ENCODE measurements around the gene ARPC4.

DNA sequence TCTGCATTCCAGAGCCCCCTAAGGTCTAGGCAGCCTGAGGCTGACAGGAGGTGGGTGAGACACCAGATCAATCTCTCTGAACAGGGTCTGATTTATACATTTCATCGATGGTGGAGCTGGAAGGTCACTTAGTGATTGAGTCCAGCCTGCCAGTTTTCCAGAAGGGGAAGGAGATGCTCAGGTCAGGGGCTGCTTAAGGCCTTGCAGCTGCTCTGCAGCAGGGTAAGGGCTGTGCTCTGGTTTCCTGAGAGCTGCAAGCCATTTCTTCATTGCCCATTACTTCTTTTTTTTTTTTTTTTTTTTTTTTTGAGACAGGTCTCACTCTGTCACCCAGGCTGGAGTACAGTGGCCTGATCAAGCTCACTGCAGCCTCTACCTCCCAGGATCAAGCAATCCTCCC, 11.3 kb upstream of the ARPC4 start:
- TF ChIP-seq TP53 (CRISPR knock-in tag; IDR thresholded peaks at IDR 0.05): no peak
- TF ChIP-seq, protein P1, sequence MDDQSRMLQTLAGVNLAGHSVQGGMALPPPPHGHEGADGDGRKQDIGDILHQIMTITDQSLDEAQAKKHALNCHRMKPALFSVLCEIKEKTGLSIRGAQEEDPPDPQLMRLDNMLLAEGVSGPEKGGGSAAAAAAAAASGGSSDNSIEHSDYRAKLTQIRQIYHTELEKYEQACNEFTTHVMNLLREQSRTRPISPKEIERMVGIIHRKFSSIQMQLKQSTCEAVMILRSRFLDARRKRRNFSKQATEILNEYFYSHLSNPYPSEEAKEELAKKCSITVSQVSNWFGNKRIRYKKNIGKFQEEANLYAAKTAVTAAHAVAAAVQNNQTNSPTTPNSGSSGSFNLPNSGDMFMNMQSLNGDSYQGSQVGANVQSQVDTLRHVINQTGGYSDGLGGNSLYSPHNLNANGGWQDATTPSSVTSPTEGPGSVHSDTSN (IDR thresholded peaks at IDR 0.05): no peak
- TF ChIP-seq PHF8 (IDR thresholded peaks at IDR 0.05; ENCODE audit: borderline replicate concordance, low read depth): no peak
- no peak for TF ChIP-seq CHD4 (IDR thresholded peaks at IDR 0.05; ENCODE audit: borderline replicate concordance)
- TF ChIP-seq, protein P2, sequence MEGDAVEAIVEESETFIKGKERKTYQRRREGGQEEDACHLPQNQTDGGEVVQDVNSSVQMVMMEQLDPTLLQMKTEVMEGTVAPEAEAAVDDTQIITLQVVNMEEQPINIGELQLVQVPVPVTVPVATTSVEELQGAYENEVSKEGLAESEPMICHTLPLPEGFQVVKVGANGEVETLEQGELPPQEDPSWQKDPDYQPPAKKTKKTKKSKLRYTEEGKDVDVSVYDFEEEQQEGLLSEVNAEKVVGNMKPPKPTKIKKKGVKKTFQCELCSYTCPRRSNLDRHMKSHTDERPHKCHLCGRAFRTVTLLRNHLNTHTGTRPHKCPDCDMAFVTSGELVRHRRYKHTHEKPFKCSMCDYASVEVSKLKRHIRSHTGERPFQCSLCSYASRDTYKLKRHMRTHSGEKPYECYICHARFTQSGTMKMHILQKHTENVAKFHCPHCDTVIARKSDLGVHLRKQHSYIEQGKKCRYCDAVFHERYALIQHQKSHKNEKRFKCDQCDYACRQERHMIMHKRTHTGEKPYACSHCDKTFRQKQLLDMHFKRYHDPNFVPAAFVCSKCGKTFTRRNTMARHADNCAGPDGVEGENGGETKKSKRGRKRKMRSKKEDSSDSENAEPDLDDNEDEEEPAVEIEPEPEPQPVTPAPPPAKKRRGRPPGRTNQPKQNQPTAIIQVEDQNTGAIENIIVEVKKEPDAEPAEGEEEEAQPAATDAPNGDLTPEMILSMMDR (IDR thresholded peaks at IDR 0.05): no peak
- TF ChIP-seq, protein P3, sequence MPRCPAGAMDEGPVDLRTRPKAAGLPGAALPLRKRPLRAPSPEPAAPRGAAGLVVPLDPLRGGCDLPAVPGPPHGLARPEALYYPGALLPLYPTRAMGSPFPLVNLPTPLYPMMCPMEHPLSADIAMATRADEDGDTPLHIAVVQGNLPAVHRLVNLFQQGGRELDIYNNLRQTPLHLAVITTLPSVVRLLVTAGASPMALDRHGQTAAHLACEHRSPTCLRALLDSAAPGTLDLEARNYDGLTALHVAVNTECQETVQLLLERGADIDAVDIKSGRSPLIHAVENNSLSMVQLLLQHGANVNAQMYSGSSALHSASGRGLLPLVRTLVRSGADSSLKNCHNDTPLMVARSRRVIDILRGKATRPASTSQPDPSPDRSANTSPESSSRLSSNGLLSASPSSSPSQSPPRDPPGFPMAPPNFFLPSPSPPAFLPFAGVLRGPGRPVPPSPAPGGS (IDR thresholded peaks at IDR 0.05): no peak

Data from A549 (cell line).